ENCODE data around the gene PCSK4.
A peak's percentile ranks its signal among the peaks of the same experiment; 100 is the strongest.
"Not testable (repeated sequence)": the region's sequence is repeated elsewhere in the genome, so short reads cannot be mapped to it uniquely, and the experiment has no call there.

The PCSK4 gene

DNA sequence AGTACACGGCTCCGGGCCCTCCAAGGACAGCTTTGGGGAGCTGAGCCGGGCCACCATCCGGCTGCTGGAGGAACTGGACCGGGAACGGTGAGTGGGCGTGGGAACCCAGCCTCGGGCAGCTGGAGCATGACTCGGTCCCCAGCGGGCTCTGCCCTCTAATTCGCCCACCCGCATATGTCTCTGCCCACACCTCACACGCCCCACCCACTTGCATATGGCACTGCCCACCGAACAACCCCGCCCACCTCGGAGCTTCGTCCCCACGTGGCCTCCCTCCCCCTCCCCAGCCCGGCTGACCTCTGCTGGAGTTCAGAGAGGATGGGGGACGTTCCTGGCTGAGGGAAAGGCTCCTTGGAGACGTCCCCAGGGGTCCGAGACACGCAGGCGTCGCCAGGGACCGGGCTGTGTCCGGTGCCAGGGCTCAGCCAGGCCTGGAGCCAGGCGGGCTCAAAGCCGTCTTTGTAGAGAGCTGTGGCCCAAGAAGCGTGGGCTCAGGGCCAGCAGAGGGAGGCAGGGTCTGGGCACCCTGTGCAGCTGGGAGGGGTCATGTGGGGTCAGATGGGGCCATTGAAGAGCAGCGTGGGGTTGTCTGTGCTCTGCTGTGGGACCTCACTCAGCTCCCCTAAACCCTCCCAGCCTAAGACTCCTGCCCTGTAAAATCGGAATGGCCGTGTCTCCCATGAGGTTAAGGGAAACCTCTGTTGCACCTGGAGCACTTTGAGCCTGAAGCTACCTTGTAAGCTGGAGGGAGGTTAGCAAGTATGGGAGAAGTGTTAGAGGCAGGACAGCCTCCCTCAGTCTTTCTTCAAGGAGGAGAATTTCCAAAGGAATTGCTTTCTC lies 36.4 kb downstream of the PCSK4 start:
- DNase-seq (ENCODE audit: low spot score) = no peak

DNA sequence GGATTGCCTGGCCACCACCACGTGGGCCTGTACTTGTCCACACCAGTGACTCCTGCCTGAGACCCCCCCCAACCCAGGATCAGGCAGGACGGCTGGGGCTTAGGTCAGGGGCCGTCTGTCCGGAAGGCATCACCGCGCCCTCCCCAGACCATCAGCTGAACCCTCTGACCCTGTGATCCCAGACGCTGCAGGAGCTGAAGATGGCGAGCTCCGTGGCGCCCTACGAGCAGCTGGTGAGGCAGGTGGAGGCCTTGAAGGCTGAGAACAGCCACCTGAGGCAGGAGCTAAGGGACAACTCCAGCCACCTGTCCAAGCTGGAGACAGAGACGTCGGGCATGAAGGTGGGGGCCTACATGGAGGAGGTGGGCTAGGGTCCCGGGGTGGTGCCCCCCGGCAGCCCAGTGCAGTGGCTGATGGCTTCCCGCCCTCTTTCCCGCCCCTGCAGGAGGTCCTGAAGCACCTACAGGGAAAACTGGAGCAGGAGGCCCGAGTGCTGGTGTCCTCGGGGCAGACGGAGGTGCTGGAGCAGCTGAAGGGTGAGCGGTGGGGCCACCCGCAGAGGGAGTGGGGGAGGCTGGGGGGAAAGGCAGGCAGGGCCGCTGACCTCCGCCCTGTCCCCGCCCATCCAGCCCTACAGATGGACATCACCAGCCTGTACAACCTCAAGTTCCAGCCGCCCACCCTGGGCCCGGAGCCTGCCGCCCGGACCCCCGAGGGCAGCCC lies 37.2 kb downstream of the PCSK4 start:
- DNase-seq (ENCODE audit: low spot score) = no peak

DNA sequence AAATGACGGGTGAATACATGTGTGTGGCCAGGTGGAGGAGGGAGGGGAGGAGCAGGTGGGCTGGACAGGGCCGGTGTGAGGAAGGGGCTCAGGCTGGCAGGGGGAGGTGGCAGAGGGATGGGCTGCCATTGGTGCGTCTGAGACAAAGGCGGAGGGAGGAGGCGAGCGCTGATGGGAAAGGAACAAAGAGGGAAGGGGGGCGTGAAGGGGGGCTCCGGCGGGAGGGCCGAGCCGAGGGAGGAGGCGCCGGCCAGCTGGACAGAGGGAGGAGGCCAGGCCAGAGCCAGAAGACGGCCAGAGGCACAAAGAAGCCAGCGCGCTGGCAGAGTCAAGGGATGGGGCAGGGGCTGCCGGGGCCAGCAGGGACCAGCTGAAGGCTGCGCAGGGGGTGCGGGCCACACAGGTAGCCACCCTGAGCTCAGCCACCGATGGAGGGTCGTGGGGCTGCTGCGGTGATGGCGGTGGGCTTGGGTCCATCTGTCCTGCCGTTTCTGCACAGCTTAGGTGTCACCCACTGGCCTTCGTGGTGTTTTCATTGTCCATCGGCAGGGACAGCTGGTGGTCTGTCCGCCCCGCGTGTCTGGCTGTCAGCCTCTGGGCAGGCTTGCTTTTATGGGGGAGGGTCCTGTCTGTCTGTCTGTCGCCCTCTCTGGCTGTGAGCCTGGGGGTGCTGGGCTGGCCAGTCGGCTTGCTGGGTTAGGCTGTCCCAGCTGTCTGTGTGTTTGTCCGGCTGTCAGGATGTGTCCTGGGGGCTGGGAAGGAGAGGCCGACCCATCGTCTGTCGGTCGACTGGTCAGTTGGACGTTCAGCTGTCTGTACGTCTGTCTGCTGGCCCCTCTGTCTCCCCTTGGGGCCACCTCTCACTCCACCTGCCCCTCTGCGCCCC lies 38.0 kb downstream of the PCSK4 start:
- DNase-seq (ENCODE audit: low spot score) = no peak

DNA sequence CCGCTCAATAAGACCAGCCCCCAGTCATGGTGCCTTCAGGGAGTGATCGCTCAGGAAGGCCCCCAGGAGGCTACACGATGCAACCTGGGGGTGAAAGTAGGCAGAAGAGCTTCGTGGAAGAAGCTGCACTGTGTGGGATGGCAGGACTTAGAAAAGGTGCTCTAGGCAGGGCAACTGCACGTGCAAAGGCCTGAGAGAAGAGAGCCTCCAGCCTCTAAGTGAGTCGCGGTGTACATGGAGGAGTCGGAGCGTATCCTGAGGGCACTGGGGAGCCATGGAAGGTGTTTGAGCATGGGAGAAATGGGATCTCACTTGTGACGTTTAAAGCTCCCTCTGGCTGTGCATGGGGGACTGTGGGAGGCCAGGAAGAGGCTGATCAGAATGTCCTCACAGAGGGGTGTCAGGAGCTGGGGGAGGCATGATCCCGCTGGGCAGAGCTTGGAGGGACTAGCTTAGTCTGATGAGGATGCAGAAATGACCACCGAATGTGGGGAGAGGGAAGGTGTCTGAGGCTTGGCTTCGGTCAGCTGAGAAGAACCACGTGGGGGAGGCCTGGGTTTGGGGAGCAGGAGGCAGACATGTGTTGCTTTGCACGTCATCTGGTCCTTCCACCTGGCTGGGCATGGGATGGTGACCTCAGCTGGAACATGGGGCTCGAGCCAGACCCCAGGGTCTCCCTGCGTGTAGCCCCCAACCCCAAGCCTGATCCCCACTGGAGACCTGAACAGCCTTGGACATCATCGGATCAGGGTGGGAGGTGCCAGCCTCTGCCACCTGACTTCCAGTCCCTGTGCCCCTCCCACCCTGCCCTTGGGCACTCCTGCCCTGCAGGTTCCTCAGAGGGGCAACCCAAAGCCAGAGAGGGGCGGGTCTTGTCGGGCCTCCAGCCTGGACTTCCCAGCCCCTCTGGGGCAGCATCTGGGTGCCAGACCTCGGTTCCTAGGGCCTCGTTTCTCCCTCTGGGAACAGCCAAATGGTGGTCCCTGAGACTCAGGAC lies 39.1 kb downstream of the PCSK4 start:
- no peak for DNase-seq (ENCODE audit: low spot score)

DNA sequence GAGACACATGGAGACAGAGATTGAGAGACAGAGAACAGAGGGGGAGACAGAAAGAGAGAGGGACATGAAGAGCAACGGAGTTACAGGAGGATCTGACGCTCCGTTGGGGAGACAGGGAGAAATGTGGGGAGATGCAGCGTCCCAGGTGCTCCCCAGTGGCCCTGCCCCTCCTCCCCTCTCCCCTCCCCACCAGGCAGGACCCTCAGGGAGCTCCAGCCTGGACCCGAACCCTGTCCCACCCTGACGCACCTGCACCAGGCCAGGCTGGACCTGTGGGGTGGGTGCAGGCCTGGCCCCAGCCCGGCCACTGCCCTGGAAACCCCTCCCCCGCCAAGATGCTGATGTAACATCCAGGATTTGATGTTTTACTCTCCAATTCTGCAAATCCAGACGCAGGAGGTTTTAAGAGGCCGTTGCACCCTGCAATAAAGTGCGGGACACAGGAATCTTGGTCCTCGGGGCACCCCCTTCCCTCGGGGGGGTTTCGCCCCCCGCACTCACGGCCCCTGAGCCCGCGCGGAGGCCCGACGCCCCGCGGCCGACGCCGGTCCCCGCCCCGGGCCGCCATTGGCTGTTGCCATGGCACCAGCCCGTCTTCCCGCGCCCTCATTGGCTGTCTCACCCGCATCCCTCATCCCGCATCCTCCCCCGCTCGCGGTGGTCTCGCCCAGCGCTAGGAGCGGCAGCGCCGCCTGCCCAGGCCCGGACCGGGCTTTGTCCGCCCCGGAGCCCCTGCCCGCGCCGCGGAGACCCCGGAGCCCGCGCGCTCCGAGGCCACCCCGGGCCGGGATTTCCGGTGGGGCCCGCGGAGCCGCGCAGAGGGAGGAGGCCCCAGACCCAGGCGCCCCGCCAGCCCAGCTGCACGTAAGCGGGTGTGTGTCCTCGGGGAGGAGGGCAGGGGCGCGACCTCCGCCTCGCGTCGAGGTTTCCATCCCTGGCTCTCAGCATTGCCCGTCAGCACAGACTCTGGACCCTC lies 40.4 kb downstream of the PCSK4 start, which contains the start of gene APC2:
Gene APC2 (plus strand): TSS at position 655 of the 976 bp plus-strand sequence. CDS start 2,881 bp downstream, outside the sequence.
- no peak for DNase-seq (ENCODE audit: low spot score)

DNA sequence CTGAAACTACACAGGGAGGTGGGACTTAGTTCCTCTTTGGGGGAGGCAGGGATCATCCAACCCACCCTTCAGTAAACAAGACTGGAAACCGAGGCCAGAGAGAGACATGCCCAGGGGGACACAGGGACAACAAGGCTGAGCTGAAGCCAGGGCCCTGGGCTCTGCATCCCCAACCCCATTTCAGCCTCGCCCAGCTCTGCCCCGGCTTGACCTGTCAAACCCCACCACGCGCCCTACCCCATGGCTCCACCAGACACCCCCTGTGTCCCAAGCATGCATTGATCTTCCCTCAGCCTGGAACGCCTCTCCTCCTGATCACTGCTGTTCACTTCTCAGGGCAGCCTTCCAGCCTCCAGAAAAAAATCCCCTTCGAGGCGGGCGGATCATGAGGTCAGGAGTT lies 42.2 kb downstream of the PCSK4 start:
- DNase-seq (ENCODE audit: low spot score) = no peak

DNA sequence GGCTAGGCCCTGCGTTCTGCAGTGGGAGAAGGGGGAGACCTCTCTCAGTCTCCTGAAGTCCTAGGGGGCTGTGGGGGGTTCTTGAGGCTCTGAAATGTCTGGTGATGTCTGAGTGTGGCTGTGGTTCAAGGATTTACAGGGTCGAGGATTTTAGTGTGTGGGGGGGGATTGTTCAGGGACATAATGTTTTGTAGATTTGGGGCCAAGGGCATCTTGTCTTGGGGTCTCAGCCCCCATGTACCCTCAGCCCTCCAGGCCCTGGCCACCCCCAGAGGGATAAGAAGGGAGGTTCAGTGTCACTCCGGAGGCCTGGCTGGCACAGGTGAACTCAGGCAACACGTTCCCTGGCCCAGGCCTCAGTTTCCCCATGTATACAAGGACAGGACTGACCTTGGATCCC lies 42.6 kb downstream of the PCSK4 start:
- no peak for DNase-seq (ENCODE audit: low spot score)

DNA sequence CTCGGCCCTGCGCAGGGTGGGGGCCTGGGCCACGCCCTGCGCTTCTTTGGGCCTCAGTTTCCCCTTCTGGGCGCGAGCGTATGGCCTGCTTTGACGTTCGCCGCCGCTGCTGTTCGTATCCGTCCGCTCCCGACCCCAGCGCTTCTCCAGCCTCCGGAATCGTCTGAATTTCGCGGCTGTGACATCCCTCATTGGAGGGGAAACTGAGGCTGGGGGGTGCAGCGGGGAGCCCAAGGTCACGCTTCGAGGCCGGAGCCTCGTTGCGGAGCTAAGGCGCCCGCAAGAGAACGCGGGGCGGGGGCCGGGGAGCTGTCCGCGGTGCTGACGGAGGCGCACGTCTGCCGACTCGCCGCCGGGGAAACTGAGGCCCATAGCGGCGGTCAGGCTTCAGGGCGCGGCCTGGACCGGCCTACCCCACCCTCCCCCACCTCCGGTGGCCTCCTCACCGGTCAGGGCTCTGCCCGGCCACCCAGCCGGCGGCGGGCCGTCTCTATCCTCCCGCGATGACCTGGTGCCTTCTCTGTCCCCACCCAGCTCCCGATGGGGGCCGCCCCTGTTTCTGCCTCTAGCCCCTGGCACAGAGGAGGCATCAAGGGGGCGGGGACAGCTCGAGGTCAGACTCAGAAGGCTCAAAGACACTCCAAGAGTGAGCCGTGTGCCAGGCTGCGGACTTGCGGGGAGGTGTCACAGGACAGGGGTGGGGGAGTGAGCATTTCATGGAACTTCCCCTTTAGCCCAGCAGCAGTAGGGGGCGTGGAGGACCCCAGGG lies 43.3 kb downstream of the PCSK4 start:
- no peak for DNase-seq (ENCODE audit: low spot score)

DNA sequence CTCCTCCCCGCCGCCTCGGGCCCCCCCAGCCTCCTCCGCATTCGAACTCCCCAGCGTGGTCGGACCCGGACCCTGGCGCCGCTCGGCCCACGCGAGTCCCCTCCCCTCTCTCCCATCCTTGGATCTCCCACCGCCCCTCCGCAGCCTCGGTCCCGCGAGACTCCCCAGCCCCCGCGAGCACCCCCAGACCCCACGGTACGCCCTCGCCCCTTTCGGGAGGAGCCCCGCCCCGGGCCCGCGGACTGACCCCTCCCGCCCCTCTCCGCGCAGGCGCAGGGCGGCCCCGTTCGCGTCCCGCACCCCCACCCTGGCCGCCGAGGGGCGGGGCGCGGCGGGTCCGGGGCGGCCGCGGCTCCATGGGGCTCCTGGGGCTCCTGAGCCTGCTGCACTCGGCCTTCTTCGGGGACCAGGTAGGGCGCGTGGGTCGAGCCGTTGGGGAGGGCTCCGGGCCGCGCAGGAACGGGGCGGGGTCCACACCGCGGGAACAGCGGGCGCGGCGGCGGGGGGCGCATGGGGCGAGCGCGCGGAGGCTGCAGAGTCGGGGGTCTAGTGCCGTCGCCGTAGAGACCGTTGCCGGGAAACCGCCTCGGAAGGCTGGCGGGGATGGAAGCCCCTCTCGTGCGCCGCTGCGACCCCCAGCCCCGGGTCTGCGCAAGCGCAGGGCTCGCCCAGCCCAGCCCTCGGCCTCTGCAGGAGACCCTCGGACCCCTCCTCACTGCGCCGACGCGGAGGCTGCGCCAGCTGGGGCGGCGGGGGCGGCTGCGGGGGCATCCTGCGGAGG lies 44.0 kb downstream of the PCSK4 start:
- DNase-seq (ENCODE audit: low spot score) = no peak

DNA sequence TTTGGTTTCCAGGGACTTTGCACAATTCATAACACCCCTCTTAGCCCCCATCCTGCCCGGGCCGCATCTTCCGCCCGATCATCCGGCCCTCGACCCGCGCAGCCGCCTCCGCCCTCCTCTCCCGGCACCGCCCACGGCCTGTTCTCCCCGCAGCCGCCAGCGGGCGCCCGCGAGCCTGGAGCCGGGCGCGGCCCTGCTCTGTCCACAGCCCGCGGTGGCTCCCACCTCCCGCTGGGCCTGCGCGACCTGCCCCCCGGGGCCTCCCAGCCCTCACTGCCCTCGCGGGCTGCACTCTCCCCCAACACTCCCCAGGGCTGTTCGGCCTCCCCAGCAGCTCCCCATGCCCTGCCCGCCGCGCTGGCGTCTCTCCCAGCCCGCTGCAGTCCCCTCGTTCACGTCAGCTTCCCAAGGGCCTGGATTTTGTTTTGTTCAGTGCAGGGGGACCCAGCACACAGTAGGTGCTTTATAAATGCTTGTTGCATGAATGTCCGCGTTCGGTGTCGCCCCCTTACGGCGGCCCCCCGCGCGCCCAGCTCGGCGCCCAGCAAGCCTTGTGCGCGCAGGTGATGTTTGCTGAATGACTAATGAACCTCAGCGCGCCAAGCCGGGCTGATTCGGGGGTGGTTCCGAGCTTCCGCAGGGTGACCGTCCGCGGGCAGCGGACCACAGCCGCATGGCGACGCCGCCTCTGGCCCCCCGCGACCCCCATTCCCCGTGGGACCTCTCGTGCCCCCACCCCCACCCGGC lies 44.8 kb downstream of the PCSK4 start:
- peak; percentile 77 for DNase-seq (ENCODE audit: low spot score)

DNA sequence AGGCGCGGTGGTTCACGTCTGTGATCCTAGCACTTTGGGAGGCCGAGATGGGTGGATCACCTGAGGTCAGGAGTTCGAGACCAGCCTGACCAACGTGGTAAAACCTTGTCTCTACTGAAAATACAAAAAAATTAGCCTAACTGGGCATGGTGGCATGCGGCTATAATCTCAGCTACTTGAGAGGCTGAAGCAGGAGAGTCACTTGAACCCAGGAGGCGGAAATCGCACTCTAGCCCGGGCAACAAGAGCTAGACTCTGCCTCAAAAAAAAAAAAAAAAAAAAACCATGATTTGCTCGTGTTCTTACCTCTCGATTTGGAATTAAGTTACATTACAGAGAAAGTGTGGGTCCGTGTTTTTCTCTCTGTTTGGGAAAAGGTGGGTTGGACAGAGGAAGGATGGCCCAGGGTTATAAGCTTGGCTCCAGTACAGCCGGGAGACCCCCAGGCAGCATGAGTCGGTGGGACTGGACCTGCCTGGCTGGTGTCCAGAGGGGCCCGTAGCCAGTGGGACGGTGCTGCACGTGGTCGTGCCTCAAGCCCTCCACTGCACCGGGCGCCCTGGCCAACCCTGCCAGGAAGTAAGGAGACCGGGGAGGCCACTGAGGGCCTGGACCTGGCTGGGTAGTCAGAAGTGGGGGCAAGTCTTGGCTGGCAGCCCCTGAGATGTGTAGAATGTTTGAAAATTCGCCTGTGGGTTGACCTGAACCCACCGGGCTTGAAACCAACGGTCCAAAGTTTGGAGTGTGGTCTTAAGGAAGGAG lies 48.3 kb downstream of the PCSK4 start:
- no peak for DNase-seq (ENCODE audit: low spot score)

DNA sequence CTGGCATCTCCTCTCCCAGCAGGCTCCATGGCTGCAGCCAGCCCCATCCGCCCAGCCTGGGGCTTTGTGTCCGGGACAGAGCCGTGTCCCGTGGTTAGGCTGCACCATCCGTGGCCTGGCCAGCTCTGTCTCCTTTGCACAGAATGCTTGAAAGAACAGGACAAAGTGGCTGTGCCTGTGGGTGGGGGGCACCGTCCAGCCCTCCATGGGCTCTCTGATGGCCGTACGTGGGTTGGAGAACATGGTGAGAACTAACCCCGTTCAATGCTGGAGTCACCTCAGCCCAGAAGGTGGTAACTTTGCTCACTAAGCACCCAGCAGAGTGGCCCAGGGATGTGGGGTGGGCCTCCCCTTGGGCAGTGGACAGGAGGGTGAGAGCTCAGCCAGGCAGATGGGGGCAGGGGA lies 49.1 kb downstream of the PCSK4 start:
- no peak for DNase-seq (ENCODE audit: low spot score)

DNA sequence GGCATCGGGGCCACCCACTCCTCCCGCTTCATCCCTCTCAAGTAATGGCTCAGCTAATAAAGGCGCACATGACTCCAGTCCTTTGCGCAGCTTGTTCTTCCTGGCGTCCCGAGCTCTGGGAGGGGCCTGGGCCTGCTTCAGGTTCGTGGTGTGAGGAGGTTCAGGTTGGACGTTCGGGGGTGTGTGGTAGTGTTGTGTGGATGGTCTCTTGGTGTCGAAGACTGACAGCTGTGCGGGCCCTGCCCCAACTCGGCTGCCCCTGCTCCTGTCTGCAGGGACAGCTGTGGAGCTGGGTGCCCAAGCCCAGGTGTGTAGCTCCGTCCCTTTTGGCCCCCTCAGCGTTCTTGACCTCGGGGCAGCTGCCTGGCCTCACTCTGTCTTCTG lies 49.7 kb downstream of the PCSK4 start:
- DNase-seq (ENCODE audit: low spot score) = no peak

DNA sequence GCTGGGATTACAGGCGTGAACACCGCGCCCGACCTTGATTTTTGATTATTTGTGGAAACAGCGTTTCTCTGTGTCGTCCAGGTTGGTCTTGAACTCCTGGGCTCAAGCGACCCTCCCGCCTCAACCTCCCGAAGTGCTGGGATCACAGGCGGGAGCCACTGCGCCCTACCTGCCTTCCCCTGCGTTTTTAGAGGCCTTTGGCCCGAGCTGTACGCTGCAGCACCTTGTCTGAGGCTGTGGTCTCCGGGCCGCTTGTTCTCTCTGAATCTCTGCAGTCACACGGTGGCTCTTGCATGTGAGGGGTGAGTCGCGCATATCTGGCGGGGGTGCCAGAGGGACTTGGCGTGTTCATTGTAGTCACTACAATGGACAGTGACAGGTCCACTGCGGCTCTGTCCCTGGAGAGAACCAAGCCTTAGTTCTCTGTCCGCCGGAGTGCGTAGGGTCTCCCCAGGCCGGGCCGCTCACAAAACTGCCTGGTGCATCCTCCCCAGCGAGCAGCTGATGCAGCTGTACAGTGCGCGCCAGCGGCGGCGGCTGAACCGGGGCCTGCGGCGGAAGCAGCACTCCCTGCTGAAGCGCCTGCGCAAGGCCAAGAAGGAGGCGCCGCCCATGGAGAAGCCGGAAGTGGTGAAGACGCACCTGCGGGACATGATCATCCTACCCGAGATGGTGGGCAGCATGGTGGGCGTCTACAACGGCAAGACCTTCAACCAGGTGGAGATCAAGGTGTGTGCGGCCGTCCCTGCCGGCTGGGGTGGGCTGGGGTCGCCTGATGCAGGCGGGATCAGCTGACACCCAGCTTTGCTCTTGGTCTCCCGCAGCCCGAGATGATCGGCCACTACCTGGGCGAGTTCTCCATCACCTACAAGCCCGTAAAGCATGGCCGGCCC lies 50.4 kb downstream of the PCSK4 start:
- not testable (repeated sequence) for DNase-seq (ENCODE audit: low spot score)

DNA sequence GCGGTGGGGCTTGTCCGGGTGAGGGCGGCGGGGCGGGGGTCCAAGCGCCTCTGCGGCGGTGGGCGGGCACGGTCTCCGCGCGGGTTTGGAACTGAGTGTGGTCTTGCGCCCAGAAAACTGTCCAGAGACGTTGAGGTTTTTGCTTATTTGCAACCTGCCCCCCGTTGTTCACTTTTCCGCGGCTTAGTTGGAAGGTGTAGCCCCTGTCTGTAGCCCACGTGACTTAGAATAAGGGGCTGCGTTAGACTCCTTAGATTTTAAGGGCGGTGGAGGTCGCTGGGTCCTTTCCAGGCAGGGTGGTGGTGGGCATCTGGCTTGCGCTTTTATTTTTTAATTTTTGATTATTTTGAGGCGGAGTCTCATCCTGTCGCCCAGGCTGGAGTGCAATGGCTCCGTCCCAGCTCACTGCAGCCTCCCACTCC lies 51.2 kb downstream of the PCSK4 start:
- DNase-seq (ENCODE audit: low spot score) = no peak

Data from hematopoietic multipotent progenitor cell treated with erythropoietin and hydrocortisone succinate and interleukin-3 and kit ligand, for 17 days (in vitro differentiated cells).